Measurements from ENCODE around the gene MAD2L1BP.

Gene MAD2L1BP

DNA sequence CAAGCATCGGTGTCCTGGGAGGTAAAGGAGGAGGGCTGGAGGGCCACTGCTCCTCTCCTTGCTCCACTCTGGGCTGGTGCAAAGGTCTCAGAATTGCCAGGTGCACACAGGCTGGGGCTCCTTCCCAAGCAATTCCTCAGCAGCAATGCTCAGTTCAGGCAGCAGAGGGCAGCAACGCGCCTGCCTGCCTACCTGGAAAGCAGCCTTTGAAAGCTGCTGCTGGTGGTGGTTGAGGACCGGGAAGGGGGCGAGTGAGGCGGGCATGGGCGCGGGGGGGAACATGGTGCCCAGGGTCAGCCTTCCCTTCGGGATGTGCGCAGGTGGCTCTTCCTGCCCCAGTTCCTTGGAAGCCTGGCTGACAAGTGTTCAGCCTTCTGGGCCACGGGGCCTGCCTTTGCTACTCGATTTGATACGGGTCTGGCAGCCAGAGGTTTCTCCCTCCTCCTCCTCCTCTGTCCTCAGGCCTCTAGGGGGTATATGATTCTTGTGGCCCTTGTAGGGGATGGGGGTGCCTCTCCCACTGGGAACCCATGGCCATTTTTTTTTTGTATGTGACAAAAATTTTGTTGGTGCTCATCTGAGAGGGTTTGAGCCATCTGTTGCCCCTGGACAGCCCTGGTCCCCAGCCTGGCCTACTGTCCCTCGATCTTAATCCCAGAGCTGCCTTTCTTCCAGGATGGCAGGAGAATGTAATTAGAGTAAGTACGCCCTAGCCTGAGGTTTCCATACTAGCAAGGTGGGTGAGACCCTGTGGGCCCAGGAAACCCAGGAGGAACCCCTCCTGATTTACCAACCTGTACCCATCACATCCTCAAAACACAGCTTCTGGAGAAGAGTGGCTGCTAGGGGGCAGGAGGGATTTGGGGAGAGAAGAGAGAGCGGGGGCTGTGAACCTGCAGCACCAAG is 31.9 kb downstream of the MAD2L1BP start:
- DNase-seq, result peak; percentile 82

DNA sequence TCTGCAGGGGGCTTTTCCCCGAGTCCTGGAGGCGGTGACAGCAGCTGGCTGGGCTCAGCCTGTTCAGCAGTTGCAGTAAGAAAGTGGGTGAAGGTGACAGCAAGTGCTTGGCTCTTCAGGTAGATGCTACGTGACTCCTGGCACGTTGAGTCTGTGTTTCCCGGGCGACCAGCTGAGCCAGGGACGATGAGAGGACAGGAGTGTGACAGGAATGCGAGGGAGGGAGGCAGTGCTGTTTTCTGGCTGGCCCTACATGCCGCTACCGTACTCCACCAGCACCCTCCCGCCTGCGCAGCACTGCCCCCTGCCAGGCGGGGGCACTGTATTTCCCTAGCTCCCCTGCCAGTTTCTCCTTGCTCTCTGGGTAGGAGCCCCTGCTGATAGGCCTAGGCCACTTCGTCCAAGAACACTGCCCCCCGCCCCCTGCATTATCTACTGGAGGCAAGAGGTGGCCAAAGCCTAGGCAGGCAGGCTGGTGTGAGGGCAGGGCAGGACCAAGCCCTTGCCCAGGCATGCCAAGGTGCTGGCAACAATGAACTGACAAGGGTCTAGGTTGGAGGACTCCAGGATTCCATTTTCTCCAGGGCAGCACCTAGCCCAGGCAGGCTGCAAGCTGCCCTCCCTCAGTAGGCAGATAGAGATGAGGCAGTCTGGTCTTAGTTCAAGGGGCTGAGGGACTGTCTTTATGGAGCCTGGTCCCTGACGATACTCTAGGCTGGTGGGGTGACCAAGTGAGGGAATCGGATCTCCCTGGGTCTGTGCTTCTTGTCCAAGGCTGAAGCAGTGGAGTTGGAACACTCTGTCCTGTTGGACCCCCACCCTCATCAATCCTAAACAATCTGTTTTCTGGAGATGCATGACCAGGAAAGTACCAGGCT is 32.8 kb downstream of the MAD2L1BP start:
- peak; percentile 41 for DNase-seq

DNA sequence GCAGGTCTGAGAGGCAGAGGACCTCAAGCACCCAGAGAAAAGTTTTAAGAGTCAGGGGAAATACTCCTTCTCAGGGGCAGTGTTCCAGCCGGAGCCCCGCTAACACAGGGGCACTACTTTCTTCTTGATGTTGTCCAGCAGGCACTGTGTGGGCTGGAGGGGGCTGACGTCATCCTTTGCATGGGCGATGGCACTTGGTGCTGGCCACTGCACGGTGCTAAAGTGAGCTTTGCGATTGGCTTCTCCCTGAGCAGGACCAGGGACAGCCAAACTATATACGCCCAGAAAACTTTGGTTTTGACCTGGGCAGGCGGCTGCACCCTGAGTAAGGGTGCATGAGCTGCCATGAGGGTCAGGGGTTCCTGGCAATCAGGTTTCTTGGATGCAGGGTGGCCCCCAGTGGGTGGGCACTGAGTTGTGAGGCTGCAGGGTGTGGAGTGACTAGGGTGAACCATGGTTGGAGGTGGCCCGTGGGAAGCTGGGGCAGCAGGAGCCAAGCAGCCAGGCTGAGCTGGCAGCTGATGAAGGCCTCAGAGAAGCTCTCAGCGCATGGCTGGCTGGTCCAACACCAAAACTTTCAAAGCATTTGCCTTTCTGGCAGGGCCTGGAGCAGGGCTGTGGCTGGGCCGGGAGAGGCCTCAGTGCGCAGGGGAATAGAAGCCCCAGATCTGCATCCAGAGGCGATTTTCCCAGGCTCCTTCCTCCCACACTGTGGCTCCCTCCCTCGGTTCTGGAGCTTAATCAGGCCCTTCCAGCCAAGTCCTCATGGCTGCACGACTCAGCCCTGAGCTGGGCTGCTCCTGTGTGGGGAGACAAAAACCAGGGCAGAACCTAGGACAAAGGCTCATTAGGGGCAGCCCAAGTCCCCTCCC is 33.6 kb downstream of the MAD2L1BP start:
- no peak for DNase-seq

DNA sequence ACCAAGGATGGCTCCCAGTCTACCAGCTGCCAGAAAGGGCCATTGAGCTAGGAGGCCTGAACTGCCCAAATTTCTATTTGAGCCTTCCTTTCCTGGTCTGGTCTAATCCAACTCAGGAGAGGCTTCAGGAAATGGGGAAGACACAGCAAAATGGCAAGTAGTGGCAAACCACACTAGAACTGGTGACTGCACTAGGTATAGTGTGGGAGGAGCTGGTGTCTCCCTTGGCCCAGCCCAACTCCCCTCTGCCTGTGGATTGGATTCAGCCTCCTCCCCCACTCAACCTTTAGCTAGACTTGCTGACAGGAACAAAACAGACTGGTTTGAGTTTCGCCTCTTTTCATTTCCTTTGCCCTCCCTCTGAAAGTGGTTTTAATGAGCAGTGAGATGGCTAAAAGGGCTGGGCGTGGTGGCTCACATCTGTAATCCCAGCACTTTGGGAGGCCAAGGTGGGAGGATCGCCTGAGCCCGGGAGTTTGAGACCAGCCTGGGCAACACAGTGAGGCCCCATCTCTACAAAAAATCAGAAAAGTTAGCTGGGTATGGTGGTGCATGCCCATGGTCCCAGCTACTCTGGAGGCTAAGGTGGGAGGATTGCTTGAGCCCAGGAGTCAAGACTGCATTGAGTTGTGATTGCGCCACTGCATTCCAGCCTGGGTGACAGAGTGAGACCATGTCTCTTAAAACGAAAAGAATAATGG is 34.4 kb downstream of the MAD2L1BP start:
- DNase-seq, result no peak

DNA sequence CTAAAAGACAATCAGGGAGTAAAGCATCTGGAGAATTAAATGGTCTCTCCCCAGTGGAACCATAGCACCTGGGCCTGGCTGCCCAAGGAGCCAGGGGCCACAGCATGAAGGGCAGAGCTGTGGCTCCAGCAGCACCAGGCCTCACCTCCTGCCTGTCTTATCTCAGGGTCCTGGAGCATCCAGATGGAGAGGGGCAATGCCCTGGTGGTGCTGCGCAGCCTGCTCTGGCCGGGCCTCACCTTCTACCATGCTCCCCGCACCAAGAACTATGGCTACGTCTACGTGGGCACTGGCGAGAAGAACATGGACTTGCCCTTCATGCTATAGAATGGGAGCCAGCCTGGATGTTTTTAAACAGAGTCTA is 35.0 kb downstream of the MAD2L1BP start:
- DNase-seq, result no peak

DNA sequence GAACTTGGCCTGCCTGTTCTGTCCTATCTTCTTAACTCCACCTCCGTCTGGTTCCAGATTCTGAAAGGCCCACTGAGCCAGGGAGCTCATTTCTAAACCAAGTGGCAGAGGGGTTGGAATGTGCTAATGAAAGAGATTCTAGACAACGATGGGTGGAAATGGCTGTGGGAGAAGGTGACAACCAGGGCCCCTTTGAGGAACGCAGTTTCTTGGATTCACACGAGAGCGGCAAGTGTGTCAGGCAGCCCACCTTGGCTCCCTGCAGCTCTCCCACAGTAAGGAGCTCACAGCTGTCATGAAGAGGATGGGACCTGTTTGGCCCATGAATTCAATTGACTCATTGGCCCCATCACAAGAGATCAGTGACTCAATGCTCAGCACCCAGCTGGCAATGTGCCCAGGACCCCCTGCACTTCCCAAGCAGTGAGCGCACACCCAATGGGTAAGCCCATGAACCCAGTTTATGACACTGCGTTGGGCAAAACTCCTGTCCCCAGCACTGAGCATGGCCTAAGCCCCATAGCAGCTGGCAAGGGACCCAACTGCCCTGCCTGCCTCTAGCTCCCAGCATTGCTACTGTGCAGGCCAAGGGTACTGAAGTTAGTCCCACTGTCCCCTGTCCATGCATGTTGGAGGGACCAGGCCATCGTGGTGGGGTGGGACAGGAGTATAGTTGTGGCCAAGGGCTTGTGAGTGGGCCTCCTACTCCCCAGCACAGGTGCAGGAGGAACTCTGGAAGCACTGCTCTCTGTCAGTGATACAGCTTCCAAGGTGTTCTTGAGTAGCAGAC is 35.6 kb downstream of the MAD2L1BP start:
- DNase-seq, result no peak

DNA sequence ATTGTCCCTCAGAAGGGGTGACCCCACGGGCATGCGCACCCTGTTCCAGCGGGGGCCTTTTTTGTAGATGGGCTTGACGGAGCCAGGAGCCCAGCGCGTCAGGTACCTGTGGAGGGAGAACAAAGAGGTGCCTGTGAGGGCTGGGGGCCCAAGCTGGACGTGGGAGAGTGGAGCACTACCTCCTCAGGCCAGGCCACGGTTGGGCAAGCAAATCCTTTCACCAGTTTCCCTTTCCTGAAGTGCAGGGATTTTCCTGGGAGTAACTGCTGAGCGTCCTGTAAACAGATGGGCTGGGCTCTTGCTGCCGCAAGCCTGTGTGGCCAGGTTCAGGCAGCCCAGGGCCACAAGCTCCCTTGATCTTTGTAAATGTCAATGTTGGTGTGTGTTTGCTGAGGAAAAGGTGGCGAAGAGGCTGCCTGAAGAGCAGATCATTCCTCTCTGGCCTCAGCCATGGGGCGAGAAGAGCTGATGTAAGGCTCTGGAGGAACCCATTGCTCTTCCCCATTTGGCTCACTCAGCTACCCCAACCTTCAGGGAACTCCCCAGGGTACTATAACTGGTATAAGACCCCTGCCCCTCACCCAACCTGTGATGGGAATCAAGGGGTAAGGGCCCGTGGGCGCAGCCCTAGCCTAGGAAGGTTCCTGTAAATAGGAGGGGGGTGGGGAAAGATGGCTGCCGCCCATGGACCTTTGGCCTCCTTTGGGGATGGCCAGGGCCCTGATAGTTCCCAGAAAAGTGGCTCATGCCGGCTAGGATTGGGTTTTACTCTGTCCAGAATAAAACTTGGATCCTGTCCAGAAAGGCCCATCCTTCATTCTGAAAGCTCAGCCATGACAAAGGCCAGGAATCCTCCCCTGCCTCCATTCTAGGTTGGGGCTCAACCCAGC is 36.4 kb downstream of the MAD2L1BP start:
- no peak for DNase-seq

DNA sequence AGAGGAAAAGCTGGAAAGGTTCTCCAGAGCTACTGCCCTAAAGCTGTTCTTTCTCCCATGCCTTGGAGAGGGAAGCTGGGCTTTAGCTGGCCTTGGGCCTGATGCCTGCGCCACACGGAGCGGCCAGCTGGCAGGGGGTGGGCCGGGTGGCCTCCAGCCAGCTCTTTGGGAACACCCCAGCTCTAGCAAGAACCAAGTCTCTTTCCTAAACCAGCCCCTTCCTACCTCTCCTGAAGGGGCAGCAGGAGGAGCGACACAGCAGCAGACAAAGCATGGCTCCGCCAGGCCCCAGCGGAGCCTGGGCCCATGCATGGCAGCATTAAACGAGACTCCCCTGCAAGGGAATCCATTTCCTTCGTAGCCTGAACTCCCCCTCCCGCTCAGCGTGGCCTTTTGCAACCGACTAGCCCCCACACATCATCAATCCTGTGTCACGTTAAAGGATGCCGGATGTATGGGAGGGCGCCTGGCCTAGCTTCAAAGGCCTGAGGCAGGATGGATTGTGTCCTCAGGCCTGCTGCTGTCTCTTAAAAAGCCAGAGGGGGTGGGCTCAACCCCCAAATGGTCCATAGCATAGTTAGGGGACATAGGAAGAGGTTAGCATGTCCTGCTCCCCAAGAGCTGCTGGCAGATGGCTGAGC is 37.9 kb downstream of the MAD2L1BP start:
- DNase-seq, result no peak

DNA sequence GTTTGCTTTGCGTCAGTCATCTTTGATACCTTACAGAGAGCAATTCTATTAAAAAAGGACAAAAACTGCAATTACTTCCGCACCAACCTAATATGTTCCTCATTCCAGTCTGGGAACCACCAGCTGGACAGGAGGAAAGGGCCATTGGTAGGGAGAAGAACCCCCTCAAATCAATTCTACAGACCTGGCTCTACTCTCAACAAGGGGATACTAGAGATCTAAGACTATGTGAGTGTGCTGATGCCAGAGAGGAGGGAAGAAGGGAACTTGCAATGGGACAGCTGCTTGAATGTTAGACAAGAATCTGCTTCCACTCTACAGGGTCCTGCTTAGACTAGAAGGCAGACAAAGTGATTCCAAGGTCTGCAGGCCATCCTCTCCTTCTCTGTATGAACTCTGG is 38.7 kb downstream of the MAD2L1BP start:
- DNase-seq, result no peak

DNA sequence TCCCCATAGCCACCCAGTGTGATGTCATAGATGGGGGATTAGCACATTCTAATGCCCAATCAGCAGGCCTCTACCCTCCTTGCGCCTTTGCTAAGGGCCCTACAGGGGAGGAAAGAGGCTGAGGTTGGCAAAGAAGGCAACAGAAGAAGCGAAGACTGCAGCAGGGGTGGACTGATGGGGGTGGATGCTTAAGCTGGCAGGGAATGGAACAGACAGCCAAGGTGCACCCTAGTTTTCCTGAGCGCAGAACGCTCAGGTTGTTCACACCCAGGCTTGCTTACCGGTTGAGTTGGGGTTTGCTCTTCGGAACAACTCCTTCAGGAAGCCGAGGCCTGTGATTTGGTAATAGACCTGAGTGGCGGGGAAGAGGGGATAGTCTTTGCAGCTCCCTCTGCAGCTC is 39.3 kb downstream of the MAD2L1BP start:
- DNase-seq, result no peak

DNA sequence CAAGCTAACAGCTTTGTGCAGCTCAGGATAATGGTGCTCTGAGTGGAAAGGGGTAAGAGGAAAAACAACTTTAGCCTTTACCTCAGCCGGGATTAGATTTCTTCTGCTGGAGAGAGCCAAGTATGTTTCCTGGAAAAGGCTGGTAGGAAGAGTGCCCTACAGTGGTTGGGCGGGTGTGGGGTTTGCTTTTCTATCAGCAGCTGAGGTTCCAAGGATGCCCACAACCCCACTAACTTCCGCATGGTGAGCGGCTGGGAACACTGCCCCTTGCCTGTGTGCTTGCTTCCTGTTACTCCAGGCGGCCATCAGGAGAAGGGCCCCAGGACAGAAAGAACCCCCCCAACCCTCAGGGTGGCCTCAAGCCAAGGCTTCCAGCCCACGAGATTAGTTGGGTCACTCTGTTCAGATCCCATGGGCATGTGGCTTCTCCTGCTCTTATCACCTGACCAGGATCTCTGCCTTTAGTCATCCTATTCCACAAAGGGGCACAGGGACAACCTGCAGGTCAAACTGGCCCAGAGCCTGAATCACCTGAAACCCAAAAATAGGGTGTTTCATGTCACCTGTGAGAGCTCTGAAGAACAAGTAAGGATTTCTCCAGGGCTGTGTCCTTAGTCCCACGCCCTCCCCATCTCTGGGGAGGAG is 41.4 kb downstream of the MAD2L1BP start:
- DNase-seq, result no peak

DNA sequence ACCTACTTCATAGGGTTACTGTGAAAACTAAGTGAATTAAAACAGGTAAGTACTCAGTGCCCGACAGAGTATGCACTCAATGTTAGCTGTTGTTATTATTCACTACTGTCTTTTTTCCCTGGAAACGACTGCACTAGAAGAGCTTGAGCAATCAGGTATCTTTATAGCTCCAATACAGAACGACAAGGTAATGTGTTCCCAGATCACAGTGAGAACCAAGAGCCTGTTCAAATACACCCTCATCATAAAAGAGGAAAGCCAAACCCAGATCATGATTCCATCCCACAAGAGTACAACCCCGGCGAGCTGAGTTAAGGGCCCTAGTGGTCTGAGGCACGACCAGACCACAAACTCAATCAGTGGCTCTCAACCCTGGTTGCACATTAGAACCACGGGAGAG is 42.1 kb downstream of the MAD2L1BP start:
- no peak for DNase-seq

DNA sequence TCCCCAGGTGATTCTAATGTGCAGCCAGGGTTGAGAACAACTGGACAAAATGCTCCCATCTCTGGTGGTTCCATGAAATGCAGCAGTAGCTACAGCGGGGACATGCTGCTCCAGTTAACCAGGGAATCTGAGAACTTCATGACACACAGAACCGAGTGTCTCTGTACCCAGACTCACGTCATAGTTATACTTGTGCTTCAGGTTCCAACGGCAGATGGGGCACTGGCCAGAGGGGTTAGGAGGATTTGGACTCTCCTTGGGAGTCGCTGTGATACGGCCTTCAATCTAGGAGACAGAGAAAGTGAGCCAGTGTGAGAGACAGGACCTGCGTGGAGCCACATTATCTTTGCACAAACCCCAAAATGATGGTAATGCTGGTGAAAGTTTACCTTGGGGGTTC is 42.7 kb downstream of the MAD2L1BP start:
- no peak for DNase-seq

DNA sequence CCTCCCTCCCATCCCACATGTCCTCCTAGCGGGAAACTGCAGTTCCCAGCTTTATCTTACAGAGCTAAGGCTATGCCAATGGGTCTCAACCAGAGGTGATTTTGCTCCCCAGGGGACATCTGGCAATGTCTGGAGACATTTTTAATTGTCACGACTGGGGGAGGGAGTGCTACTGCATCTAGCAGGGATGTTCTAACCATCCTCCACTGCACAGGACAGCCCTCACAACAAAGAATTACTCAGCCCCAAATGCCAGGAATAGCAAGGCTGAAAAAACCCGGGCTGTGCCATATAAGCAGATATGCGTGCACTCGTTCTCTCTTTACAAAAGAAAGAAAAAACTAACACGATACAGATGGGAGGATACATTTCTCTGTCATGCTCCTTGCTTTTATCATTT is 43.4 kb downstream of the MAD2L1BP start:
- no peak for DNase-seq

DNA sequence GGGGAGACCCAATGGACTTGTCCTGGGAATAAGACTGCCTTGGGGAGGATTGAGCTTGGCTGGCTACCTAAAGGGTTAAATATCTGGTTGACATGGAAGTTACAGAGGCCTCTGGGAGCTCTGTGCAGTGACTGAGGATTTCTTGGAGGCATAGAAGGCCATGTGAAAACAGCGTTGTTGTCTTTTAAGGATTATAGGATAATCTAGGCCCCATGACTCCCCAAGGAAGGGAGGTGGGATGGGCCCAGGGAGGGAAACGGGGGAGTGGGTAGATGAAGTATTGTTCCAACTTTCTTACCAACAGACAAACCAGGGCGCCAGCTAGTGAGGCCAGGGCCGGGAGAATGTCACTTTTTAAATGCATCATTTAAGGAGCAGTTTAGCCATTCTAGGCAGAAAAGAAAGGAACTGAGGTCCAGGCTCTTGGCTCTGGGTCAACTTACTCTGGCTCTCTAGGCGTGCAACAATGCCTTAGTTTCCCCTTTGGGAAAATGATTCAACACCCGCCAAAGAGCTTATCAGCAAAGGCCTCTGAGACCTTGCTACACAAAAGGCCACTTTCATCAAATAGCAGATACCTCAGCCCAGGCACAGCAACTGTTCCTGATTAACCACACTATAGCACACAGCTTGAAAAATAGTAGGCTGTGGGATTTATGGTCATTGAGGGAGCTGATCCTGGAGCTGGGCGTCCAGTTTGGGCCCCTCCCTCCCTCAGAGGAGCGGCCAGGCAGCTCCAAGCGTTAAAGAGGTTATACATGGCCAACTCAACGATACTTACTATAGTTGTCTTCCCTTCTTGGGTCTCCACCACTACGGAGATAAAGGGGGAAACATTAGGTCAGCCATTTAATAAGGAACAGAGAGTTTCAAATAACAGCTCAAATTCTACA is 44.9 kb downstream of the MAD2L1BP start:
- no peak for DNase-seq

DNA sequence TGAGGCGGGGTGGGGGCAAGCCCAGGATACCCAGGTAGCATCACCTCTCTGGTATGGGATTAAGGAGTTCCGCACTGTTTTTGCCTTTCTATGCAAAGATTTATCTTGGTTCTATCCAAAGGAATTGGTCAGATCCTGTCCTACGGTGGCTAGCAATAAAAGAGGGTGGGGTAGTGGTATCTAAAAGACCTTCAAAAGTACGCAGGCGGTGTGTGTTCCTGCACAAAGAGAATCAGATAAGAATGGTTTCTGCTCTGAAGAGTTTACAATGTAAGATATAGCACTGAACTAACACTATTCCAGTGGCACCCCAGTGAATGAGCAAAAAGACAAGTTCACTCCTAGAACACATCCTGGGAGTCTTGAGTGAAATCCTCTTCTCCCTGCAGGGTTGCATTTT is 45.7 kb downstream of the MAD2L1BP start:
- DNase-seq, result no peak

DNA sequence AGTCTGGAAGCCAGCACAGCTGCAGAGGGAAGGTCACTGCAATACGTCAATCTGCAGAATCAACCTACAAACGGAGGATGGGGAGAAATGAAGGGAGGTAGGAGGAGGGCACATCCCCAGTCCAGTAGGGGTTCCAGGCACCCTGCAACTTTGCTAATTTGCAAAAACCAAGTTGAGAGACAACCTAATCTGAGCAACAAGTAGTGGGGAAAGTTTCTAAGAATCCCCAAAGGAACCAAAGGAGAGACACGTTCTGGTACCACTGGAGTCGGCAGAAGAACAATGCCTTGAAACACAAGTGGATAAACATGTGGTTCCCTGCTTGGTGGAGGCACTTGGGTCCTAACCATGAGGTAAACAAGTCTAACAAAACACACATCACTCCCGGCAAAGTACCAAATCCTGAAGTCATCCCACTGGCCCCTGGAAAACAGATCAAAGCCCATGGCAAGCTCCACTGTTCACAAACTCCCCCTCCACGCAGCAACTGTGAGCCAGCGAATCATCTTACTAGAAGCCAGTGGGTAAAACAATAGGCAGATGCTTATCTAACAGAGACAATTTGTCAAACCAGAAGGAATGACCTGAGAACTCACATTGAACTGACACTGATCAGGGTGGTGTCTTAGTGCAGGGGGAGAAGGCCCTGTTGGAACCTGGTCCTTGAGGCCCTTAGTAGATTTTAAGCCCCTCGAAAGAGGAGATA is 47.2 kb downstream of the MAD2L1BP start:
- DNase-seq, result no peak
